DND-41 (cell line): ENCODE measurements around the gene DCUN1D3.

Experiments
- ATAC-seq: fragments of 200-7000 bp; cut with Tn5 transposase; 3 replicates; pipeline ENCODE4 v1.9.1; 2021; ENCODE audit warnings: low read depth; ENCODE audit not compliant: insufficient read depth
- DNase-seq: peaks from one replicate; pipeline ENCODE4 v3.0.0-alpha.2; 2020
- H2AFZ ChIP-seq: 2 replicates; pipeline ENCODE4 v1.6.0; 2012; ENCODE audit warnings: low read depth, low read length
- H3K27ac ChIP-seq: 2 replicates; pipeline ENCODE4 v1.5.1; 2012; ENCODE audit warnings: low read length, inconsistent platforms
- H3K27me3 ChIP-seq: fragments of 200-600 bp; sonication (generic); 2 replicates; pipeline ENCODE4 v1.6.0; 2012; ENCODE audit warnings: low read length, mild to moderate bottlenecking, inconsistent platforms; ENCODE audit not compliant: insufficient read depth, poor library complexity
- H3K36me3 ChIP-seq: 2 replicates; pipeline ENCODE4 v1.5.1; 2012; ENCODE audit warnings: low read length, inconsistent platforms; ENCODE audit not compliant: insufficient read depth
- H3K4me1 ChIP-seq: 2 replicates; pipeline ENCODE4 v1.5.1; 2012; ENCODE audit warnings: mild to moderate bottlenecking, low read length; ENCODE audit not compliant: insufficient read depth
- H3K4me2 ChIP-seq: 2 replicates; pipeline ENCODE4 v1.6.0; 2012; ENCODE audit warnings: mild to moderate bottlenecking, moderate library complexity, low read length, inconsistent platforms; ENCODE audit not compliant: insufficient read depth
- H3K4me3 ChIP-seq, 2 experiments: fragments of 200-600 bp in 1 of 2; shearing (Covaris generic) in 1 of 2; 2 replicates each; pipeline ENCODE4 v1.5.1; 2012 to 2016; ENCODE audit warnings: inconsistent platforms in 2 of 2, low read length in 2 of 2, mild to moderate bottlenecking in 2 of 2, low read depth in 1 of 2, moderate library complexity in 1 of 2
- H3K79me2 ChIP-seq: 2 replicates; pipeline ENCODE4 v1.6.0; 2012; ENCODE audit warnings: low read length, inconsistent platforms; ENCODE audit not compliant: insufficient read depth
- H3K9ac ChIP-seq: 2 replicates; pipeline ENCODE4 v1.6.0; 2012; ENCODE audit warnings: low read depth, mild to moderate bottlenecking, inconsistent platforms, low read length, moderate library complexity
- H3K9me3 ChIP-seq: 2 replicates; pipeline ENCODE4 v1.5.1; 2012; ENCODE audit warnings: low read length, moderate library complexity, mild to moderate bottlenecking, inconsistent platforms; ENCODE audit not compliant: insufficient read depth, severe bottlenecking
- H4K20me1 ChIP-seq: 2 replicates; pipeline ENCODE4 v1.6.0; 2012; ENCODE audit warnings: low read length; ENCODE audit not compliant: insufficient read depth
- EZH2 ChIP-seq: IDR thresholded peaks from 3 replicates; pipeline ENCODE4 v1.6.1; 2012; ENCODE audit warnings: borderline replicate concordance, low read depth, mild to moderate bottlenecking, moderate library complexity, low read length, inconsistent platforms; ENCODE audit not compliant: severe bottlenecking
- TF ChIP-seq, protein P1 (sequence below): IDR thresholded peaks from 2 replicates; pipeline ENCODE4 v1.5.1; 2012; ENCODE audit warnings: borderline replicate concordance, low read length, moderate library complexity, mild to moderate bottlenecking; ENCODE audit not compliant: poor library complexity, severe bottlenecking; ENCODE audit errors: extremely low read depth

DCUN1D3 gene

DNA sequence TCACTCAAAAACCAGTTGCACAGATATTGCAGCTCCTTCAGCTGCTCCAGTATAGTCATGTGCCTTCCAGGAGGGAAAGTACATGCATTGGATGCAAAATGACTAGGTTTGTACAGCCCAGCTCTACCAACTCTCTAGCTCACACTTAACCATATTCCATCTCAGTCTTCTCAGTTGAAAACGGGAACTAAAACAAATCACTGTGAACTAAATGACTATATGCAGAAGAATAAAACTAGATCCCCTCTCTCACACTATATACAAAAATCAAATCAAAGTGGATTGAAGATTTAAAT is 24.9 kb downstream of the DCUN1D3 start:
- 0 out of 2 replicates have a peak, but pooled peaks cover 3% of the 10 kb centered on the region for H3K4me1 ChIP-seq
- H3K27ac ChIP-seq = no peak overlapping the region
- DNase-seq (no peak), ATAC-seq (no peak)
- H3K4me3 ChIP-seq = no peak overlapping the region
- no peak overlapping the region for H3K9ac ChIP-seq
- no peak overlapping the region for H2AFZ ChIP-seq
- 0 out of 2 replicates have a peak, but pooled peaks cover 8% of the 10 kb centered on the region for H4K20me1 ChIP-seq
- H3K36me3 ChIP-seq = no peaks in the 10 kb centered on the region
- no peaks in the 10 kb centered on the region; the same call in 1 of the 2 replicates for H3K79me2 ChIP-seq
- H3K4me2 ChIP-seq = no peak overlapping the region
- no peaks in the 10 kb centered on the region for H3K9me3 ChIP-seq
- TF ChIP-seq EZH2 = no peak
- TF ChIP-seq, protein P1, sequence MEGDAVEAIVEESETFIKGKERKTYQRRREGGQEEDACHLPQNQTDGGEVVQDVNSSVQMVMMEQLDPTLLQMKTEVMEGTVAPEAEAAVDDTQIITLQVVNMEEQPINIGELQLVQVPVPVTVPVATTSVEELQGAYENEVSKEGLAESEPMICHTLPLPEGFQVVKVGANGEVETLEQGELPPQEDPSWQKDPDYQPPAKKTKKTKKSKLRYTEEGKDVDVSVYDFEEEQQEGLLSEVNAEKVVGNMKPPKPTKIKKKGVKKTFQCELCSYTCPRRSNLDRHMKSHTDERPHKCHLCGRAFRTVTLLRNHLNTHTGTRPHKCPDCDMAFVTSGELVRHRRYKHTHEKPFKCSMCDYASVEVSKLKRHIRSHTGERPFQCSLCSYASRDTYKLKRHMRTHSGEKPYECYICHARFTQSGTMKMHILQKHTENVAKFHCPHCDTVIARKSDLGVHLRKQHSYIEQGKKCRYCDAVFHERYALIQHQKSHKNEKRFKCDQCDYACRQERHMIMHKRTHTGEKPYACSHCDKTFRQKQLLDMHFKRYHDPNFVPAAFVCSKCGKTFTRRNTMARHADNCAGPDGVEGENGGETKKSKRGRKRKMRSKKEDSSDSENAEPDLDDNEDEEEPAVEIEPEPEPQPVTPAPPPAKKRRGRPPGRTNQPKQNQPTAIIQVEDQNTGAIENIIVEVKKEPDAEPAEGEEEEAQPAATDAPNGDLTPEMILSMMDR = no peak
- H3K27me3 ChIP-seq = no peaks in the 10 kb centered on the region

DNA sequence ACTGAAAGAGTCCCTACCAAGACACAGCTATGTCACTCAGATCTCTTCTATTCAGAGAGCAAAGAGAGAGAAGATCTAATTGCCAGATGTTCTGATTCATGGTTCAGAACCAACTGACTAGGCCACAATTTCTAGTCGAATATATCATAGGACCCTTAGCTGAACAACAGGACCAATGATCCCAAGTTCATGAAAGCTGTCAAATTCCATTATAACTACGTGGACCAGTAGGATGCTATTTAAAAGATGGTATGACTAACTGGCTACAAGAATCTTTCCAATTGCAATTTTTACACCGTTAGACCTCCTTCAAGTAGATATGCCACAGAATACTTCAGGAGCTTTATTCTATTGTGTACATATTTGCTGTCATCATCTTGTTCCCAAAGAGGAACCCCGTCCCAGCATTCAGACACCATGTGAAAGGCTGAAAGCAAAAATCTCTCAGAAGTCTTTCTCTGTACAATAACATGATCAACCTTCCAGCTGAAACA is 26.0 kb downstream of the DCUN1D3 start:
- no peak for ATAC-seq

DNA sequence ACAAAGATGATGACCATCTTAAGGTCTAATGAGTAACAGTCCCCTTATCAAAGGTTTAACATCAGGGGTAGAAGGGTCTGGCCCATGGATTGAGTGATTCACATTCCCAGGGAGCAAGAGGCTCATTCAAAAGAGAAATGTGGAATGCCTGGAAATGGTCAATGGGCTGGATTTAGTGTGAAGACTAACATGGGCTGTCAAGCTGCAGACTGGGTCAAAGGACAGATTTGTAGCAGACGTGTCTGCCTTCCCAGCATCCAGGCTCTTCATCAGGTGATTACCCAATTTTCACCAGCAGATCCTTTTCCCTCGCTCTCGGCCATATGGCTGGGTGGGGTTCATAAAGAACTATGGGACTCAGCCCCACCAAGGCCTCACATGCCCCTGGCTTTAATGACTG is 26.8 kb downstream of the DCUN1D3 start:
- no peaks in the 10 kb centered on the region for H3K9me3 ChIP-seq
- H3K9ac ChIP-seq = no peak overlapping the region
- no peak overlapping the region for H2AFZ ChIP-seq
- no peak overlapping the region for H3K4me3 ChIP-seq
- no peak for TF ChIP-seq EZH2
- TF ChIP-seq, protein P1 = no peak
- no peak overlapping the region for H3K4me2 ChIP-seq
- 0 out of 2 replicates have a peak, but pooled peaks cover 3% of the 10 kb centered on the region for H3K4me1 ChIP-seq
- H3K27me3 ChIP-seq = no peaks in the 10 kb centered on the region
- peaks cover 18% of the 10 kb centered on the region for H4K20me1 ChIP-seq
- H3K79me2 ChIP-seq = no peaks in the 10 kb centered on the region; the same call in 1 of the 2 replicates
- no peaks in the 10 kb centered on the region for H3K36me3 ChIP-seq
- H3K27ac ChIP-seq = no peak overlapping the region
- DNase-seq = no peak
- no peak for ATAC-seq

More for the DNA sequence above, 26.0 kb downstream of the DCUN1D3 start:
- H3K27ac ChIP-seq = no peak overlapping the region
- H3K79me2 ChIP-seq = no peaks in the 10 kb centered on the region; the same call in 1 of the 2 replicates
- no peaks in the 10 kb centered on the region for H3K36me3 ChIP-seq
- peaks cover 13% of the 10 kb centered on the region for H4K20me1 ChIP-seq
- no peaks in the 10 kb centered on the region for H3K27me3 ChIP-seq
- DNase-seq = no peak
- H3K9ac ChIP-seq = no peak overlapping the region
- H3K4me2 ChIP-seq = no peak overlapping the region
- H3K4me1 ChIP-seq = 0 out of 2 replicates have a peak, but pooled peaks cover 3% of the 10 kb centered on the region
- TF ChIP-seq, protein P1 = no peak
- no peak for TF ChIP-seq EZH2
- H3K9me3 ChIP-seq = no peaks in the 10 kb centered on the region
- no peak overlapping the region for H3K4me3 ChIP-seq
- H2AFZ ChIP-seq = no peak overlapping the region
